Measurements from ENCODE around the gene TPP2. TPM values are rescaled to one million over a fixed set of nuclear protein-coding genes. Genes with fewer than 3 reads are reported as not detected.

The TPP2 gene
- total and polyA plus RNA-seq, 4 donors = 14.0 to 55.6 (median 22.4) TPM

GRCh38 chr13:102693776-102694175, 97.0 kb downstream of the TPP2 start (continued):
- TF ChIP-seq ATF3 (IDR thresholded peaks at IDR 0.05) = no peak
- TF ChIP-seq MAX (IDR thresholded peaks at IDR 0.05) = no peak
- no peak for TF ChIP-seq JUND (IDR thresholded peaks at IDR 0.05)
- TF ChIP-seq NR2F2 (IDR thresholded peaks at IDR 0.05) = no peak
- TF ChIP-seq GABPA (IDR thresholded peaks at IDR 0.05 in 1 of 2, conservative IDR thresholded peaks at IDR 0.05 in 1 of 2) = no peak
- TF ChIP-seq YY1 (IDR thresholded peaks at IDR 0.05) = no peak
- TF ChIP-seq RXRA (IDR thresholded peaks at IDR 0.05) = no peak
- no peak for TF ChIP-seq FOXA2 (IDR thresholded peaks at IDR 0.05)

- WGBS = 79% methylated on average over 6 of the region's 6 CpGs
Measured at GRCh38 chr13:102694937-102695336, 98.2 kb downstream of the TPP2 start, which contains the start of gene METTL21C. METTL21C (minus strand) TSS chr13:102695044; CDS start chr13:102694498, 546 bp downstream.

More at GRCh38 chr13:102694937-102695336, 98.2 kb downstream of the TPP2 start, which contains the start of gene METTL21C:
- no peak within 1 kb of the TSS for H3K9ac ChIP-seq (ENCODE audit: low read depth in 1 of 2, low read length in 2 of 2)
- TF ChIP-seq FOXA1 (IDR thresholded peaks at IDR 0.05) (no peak), MAX (IDR thresholded peaks at IDR 0.05) (no peak), REST (IDR thresholded peaks at IDR 0.05) (no peak), TAF1 (conservative IDR thresholded peaks at IDR 0.05) (no peak), RXRA (IDR thresholded peaks at IDR 0.05) (no peak), HNF4G (IDR thresholded peaks at IDR 0.05) (no peak), RAD21 (IDR thresholded peaks at IDR 0.05) (no peak)
- TF ChIP-seq, protein P1, sequence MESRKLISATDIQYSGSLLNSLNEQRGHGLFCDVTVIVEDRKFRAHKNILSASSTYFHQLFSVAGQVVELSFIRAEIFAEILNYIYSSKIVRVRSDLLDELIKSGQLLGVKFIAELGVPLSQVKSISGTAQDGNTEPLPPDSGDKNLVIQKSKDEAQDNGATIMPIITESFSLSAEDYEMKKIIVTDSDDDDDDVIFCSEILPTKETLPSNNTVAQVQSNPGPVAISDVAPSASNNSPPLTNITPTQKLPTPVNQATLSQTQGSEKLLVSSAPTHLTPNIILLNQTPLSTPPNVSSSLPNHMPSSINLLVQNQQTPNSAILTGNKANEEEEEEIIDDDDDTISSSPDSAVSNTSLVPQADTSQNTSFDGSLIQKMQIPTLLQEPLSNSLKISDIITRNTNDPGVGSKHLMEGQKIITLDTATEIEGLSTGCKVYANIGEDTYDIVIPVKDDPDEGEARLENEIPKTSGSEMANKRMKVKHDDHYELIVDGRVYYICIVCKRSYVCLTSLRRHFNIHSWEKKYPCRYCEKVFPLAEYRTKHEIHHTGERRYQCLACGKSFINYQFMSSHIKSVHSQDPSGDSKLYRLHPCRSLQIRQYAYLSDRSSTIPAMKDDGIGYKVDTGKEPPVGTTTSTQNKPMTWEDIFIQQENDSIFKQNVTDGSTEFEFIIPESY (IDR thresholded peaks at IDR 0.05) = no peak
- no peak within 1 kb of the TSS for H3K4me3 ChIP-seq (ENCODE audit: low read depth in 1 of 3, low read length in 3 of 3)
- H3K36me3 ChIP-seq (ENCODE audit: control insufficient read depth in 4 of 4, insufficient read depth in 3 of 4, low read depth in 1 of 4, low read length in 3 of 4) = no peaks in the 10 kb centered on the region
- DNase-seq (ENCODE audit: low spot score) = no peak
- H3K4me1 ChIP-seq (ENCODE audit: control insufficient read depth in 4 of 4, insufficient read depth in 4 of 4, low read length in 3 of 4) = no peaks in the 10 kb centered on the region
- no peak within 1 kb of the TSS for H3K27ac ChIP-seq (ENCODE audit: low read depth in 1 of 2, low read length in 2 of 2)
- H3K9me3 ChIP-seq (ENCODE audit: control insufficient read depth in 4 of 4, low read length in 3 of 4) = peaks cover 0 to 6% (median 5%) of the 10 kb centered on the region in 4 donors
- peaks cover 0 to 3% (median 0%) of the 10 kb centered on the region in 4 donors for H3K27me3 ChIP-seq (ENCODE audit: control insufficient read depth in 4 of 4, insufficient read depth in 4 of 4, low read length in 3 of 4)

All from liver (tissue), 9 donors.